Activated CD4-positive, CD25-positive, alpha-beta regulatory T cell (primary cell): Measurements from ENCODE around the gene CLEC3B.
"Not testable (repeated sequence)": the region's sequence is repeated elsewhere in the genome, so short reads cannot be mapped to it uniquely, and the experiment has no call there.

Experiments
- DNase-seq, 4 experiments: peaks; one replicate each; lab custom pipeline; 2025; lab: John Stamatoyannopoulos, UW

CLEC3B gene, protein sequence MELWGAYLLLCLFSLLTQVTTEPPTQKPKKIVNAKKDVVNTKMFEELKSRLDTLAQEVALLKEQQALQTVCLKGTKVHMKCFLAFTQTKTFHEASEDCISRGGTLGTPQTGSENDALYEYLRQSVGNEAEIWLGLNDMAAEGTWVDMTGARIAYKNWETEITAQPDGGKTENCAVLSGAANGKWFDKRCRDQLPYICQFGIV

DNA sequence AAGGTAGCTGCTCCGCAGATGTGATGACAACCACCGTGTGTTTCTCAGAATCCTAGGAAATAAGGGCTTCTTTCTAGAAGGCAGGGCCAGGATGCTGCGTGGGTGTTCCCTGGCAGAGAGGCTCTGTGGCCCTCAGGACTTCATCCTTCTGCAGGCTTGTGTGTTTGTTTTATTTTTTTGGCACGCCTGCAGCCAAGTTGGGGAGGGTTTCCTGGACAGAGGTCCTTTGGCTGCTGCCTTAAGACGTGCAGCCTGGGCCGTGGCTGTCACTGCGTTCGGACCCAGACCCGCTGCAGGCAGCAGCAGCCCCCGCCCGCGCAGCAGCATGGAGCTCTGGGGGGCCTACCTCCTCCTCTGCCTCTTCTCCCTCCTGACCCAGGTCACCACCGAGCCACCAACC, at the start of gene CLEC3B:
CLEC3B (plus strand) TSS at position 266 of the 400 bp plus-strand sequence; CDS start at position 326, 60 bp downstream.
- no peak for DNase-seq

DNA sequence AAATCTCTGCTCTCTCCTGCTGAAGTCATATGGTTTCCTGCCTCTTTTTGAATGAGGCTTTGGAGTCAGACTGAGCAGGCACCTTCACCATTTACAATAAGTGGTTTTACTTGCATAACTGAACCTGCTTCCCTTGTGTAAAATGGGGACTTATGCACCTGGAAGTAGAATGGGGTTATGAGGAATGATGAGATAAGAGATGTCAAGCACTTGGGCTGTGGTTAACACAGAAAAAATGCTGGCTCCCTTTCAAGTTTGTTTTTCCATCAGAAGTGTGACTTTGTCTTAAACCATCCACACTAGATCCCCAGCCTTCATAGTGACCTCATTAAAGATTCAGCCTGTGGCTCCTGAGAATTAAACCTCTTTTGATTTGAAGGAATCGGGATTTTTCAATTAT, 44.9 kb upstream of the CLEC3B start:
- DNase-seq, result no peak

DNA sequence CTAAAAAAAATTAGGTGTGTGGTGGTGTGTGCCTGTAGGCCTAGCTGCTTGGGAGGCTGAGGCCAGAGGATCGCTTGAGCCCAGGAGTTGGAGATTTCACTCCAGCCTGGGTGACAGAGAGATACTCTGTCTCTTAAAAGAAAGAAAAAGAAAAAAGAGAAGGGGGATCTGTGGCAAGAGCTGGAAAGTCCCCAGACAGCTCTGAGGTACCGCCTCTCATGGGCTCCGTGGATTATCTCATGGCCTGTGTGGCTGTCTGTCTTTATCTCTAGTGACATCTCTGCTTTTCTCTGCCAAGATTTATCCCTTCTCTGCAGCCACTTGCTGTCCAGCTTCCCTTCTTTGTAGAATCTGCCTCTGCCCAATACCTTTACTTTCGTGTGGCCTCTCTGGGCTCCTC, 44.4 kb upstream of the CLEC3B start:
- no peak for DNase-seq

DNA sequence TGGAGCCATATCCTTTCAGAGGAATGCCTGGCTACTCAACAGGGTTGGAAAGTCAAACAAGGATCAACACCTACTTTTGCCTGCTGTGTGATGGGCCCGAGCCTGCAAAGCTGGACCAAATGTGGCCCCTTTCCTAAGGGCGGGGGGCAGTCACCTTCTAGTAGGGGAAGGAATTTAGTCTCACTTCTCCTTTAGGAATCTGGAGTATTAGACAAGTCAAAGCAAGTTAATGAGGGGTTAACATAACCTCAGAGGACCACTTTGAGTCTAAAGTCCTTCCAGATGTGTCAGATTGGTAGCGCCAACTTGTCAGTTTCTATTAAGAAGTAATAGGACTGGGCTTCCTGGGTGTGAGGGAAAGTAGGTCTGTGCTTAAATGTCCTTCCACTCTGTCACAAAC, 43.3 kb upstream of the CLEC3B start:
- DNase-seq, result no peak

DNA sequence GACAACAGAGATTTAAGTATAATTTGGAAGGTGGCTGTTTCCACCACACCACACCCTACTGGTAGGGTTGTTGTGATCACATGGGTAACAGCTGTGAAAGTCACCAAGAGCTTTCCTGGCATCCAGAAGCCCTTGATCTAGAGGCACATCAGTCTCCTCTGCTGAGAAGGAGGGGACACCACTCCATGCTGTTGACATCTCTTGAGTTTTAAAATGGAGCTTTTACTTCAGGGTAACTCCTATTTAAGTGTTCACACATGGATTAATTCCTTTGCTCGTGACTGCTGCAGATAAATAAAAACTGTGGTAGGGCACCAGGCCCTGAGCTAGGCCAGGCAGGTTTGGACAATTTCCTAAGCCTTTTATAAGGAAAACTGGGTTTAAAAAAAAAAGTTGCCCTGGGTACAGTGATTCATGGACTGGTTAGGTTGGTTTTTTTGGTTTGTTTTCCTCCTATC, 42.6 kb upstream of the CLEC3B start:
- no peak for DNase-seq

DNA sequence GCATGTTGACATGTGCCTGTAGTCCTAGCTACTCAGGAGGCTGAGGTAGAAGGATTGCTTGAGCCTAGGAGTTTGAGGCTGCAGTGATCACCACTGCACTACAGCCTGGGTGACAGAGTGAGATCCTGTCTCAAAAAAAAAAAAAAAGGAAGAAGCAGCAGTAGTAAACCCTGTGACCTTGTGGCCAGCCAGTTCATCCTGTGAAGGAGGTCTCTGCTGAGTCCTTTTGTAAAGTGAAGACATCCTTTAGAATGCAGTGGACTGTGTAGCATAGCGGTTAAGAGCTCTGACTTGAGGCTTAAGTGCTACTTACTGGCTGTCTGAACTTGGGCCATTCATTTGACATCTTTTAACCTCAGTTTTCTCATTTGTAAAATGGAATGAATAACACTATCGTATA, 41.8 kb upstream of the CLEC3B start:
- DNase-seq, result no peak

DNA sequence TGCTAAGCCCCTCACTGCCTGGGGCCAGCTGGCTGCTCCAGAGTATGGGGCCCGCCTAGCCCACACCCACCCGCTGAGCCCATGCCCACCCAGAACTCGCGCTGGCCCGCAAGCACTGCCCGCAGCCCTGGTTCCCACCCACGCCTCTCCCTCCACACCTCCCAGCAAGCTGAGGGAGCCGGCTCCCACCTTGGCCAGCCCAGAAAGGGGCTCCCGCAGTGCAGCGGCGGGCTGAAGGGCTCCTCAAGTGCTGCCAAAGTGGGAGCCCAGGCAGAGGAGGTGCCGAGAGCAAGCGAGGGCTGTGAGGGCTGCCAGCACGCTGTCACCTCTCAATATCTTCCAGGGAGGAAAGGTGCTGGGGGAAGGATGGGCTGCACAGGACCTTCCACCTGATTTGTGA, 39.8 kb upstream of the CLEC3B start:
- not testable (repeated sequence) for DNase-seq

DNA sequence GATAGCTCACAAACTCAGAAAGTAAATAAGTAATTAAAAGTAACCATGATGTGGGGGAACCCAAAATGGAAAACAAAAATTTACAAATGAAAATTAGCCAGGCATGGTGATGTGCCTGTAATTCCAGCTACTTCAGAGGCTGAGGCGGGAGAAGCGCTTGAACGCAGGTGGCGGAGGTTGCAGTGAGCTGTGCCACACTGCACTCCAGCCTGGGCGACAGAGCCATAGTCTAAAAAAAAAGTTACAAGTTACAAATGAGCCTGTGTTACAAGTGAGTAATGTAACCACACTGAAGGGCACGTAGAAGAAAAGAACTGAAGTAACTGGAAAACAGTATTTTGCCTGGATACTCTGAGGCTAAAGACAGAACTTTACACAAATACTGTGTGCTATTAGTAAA, 38.8 kb upstream of the CLEC3B start:
- no peak for DNase-seq

DNA sequence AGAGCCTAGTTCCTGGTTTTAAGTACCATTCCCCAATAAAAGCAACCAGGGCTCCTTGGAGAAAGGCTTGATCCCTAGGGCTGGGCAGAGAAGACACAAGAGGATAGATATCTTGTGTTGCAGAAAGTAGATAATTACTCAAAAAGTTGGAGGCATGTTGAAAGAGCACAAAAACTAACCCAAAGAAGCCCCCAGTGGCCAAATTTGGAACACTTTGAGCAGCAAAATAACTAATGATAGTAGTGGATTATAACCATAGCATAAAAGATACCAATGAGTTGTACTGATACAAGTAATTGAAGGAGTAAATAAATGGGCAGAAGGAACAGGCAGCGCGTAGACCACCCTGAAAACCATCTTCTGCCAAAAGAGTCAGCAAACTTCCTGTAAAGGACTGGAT, 38.0 kb upstream of the CLEC3B start:
- DNase-seq, result no peak

DNA sequence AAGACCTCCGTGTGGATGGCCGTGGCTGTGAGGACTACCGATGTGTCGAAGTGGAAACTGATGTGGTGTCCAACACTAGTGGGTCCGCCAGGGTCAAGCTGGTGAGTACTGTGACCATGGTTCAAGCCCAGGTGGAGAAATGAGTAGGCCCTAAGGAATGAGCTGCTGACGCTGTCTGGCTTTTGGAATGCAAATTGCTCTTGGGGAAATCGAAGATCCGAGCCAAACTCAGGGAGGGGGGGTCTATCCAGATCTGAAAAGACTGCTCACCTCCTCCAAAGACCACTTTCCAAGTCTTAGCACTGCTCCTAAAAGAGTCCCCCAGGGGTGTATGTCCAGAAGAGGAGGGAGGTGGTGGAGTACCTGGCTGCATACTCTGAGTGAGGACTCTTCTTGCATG, 37.0 kb upstream of the CLEC3B start:
- no peak for DNase-seq

DNA sequence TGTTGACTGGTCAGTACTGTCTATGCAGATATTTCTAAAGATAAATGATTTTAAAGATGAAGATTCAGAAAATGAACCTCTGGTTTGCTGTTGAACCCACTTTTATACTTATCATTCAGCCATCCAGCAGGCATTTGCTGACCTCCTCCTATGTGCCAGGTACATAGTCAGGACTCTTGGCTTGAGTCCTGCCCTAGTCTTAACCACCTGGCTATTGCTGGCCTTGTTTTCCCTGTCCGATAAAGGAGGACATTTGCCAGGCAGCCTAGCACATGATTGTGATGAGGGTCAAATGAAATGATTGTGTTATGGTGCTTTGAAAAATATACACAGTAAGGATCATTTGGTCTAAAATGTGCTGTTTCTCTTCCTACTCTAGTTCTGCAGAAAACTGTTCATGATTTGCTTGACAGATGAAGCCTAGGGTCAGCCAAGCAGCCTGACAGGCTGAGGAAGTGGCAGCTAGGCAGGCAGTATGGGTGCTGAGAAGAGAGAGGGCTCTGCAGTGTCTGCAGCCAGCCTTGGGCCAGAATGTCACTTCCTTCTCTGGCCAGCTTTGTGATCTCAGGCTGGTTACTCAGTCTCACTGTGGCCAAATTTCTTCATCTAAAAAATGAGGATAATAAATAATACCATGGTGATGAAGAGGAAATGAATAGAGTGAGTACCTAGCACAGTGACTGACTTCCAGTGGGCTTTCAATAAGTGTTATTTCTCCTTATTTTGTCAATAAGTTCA, 36.3 kb upstream of the CLEC3B start:
- DNase-seq, result no peak

DNA sequence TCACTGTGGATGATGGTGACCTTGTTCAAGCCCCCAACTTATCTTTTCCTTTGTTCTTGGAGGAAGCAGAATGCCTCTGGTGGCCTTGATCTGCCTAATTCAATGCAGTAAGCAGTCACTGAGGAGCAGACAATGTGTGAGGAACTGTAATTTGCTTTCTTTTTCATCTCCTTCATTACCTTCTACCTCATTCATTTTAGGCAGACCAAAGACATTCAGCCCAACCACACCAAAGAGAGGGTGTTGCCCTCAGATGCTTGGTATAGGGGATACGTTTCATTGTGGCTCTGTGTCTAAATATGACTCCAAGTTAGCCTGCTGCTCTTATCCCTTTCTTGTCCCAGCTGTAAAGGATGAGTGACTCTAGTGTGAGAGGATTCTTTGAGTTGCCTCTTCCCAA, 34.8 kb upstream of the CLEC3B start:
- DNase-seq, result no peak

DNA sequence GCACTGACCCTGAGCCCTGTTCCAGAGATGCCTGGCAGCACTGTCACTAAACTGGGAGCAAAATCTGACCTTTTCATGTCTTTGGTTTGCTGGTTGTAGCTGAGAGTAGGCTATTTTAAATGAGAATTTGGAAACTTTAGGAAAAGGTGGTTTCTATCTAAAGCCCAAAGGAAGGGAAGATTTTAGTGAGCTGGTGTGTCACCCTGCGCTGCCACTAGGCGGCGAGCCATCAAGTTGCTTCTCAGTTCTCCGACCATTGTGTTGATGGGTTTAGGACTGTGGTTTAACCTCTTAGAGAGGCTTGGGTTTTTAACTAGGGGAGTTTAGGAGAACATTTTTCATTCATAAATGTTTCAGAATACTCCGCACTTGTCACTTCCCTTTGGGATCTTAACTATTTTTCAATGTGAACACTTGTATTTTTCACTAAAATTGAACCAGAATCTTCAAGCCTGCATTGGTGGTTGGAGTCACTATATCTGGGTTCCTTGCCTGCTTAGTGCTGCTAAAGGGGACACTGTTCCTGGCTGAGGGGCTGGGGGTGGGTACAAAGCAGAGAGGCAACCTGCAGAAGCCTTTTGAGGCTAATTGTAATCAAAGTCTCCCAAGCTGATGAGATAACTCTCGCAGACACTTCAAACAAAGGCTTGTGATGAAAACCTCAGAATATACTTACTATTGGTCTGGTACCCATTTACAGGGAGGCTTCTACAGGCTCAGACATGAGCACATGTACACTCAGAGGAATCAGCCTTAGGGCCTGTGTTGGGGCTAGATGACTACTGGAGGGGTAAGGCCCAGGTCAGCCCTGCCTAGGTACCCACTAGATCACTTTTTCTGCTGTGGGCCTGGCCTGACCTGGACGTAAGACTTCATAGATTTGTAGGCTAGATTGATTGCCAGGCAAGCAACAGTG, 33.3 kb upstream of the CLEC3B start:
- DNase-seq, result no peak

DNA sequence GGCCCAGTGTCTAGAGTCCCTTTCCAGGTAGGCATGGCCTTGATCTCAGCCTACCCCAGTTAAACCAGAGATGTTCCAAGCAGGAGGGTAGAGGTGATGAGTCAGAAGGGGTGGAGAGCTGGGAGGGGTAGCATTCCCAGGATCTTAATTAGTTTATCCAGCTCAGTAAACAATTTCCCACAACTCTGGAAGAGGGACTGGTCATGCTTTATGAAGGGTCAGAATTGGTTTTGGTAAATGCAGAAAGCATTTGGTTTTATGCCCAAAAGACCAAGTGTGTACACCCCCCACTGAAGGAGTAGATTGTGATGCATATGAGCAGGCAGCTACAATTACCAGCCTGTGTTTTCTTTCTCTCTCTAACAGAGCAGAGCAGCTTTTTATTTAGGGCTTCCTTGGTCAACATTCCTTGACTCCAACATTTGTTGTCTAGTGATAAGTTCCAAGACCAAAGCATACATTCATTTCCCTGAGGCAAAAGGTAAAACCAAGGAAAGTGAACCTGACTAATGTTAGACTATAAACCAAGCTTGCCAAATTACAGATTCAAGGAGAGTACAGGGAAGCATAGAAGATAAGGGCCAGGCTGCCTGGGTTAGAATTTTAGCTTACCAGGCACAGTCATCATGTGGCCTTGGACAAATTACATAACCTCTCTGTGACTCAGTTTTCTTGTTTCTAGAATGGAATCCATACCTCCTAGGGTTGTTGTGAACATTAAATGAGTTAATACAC, 32.5 kb upstream of the CLEC3B start:
- DNase-seq, result no peak

DNA sequence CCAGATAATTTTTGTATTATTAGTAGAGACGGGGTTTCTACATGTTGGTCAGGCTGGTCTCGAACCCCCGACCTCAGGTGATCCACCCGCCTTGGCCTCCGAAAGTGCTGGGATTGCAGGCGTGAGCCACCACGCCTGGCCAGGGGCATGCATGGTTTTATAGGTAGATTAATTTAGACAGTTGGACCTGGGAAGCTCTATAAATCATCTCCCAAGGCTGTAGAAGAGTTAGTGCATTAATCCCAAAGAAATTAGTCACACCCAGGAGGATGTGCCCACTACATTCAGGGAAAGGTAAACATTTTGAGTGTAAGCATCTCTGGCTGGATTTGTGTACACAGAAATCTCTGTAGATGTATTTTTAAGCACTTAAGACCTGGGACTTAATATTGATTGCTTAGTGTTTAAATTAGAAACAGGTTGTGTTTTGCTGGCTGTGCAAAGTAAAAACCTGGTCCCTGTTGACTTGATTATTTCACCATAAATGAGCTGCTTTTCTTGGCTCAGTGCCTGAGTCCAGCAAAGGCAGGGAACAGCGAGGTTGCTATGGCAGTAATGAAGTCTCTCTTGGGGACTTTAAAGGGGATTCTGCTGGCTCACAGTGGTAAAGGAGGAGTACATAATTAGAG, 30.8 kb upstream of the CLEC3B start:
- DNase-seq, result no peak

DNA sequence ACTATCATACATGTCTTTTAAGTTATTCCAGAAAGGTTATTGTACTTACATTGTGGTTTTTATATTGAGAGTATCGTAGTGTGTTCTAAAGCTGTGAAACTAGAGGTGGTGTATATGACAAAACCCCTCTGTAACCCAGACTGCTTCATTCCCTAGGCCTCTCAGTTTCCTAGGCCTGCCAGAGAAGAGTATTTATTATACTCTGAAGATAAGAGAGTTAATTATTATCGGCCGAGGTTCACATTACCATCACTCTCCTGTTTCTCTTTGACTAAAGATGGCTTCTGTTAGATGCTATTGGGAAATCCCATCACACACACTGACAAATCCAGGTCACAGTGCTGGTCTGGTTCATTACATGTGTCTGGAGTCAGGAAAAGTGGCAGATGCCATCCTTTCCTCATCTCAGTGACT, 29.5 kb upstream of the CLEC3B start:
- DNase-seq, result no peak

DNA sequence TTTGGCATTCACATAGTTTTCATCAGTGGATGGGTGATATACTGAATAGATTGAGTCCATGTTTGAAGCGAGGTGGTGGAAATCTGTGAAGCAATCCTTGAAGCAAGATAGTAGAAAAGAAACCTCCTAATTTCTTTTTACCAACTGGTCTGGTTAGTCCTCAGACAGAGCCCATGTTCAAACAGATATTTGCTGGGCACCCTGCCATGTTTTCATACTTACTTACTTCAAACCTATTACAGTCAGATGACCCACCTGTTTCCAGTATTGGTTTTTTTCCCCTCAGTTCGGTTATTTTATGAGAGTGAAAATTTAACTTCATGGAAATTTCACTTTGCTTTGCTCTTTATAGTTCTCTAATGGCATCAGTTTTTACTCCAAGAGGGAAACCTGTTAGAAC, 26.3 kb upstream of the CLEC3B start:
- DNase-seq, result no peak

DNA sequence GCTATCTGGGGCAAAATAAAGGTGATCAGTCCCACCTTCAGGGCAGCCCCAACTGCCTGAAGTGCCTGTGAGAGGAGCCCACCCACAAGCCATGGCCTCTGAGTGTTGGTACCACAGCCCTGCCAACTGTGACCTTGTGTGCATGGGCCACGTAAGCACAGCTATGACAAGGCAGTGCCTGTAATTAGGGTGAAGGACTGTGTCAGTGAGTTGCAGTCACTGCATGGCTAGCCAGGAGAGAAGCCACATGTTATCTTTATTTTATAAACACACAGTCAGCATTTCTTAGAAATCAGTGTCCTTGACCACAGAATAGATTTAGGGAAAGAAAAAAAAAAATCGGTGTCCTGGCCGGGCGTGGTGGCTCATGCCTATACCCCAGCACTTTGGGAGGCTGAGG, 25.3 kb upstream of the CLEC3B start:
- no peak for DNase-seq

DNA sequence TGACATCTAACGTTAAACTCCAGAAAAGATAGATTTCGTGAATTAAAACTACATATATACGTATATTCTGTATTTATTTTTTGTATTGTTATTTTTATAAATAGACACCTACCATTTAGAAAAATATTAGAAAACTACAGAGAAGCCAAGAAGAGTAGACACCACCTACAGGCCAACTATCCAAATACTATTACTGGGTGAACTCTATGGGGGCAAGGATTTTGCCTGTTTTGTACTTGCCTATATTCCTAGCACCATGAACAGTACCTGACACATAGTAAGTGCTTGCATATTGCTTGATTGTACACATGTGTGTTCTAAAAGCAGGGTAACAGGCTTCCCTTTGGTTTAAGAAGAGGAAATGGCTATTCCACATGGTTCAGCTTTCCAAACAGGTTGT, 24.4 kb upstream of the CLEC3B start:
- no peak for DNase-seq

DNA sequence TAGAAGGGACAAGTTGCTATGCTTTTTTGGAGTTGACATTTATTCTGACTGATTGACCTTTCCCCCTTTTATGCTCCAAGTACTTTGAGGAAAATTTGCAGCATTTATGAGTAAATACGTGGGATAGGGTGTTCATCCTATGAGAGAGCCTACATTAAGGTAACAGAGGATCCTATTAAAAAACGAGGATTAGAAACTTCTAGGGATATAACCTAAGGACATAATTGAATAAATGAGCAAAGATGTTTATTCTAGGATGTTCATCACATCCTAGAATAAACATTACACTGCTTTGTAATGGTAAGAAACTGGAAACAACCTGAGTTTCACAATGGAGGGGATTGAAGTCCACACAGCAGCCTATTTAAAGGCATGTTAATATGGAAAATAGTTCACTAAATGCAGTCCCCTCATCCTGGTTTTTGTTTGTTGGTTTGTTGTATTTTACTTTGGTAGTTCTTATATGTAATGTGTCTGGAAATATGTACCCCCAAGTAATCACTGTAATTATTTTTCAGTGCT, 23.9 kb upstream of the CLEC3B start:
- no peak for DNase-seq

DNA sequence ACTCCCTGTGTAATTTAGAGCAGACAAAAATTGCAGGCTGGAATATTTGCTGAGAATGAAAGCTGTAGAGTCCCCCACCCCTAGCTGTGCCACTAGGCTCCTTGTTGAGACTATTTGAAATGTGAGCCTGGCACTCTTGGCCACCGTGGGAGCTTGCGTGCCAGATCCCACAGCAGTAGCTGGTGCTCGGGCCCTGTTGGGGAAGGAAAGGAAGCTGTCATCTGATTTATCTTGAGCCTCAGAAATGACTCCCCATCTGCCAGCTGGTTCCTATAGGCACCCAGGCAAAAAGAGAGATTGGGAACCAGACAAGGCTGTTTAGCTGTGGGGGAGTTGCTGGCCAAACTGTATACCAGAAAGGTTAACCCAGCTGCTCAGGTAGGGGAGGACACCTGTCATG, 23.4 kb upstream of the CLEC3B start:
- DNase-seq, result no peak
